ENCODE results near the gene CD1D.
"Not testable (repeated sequence)": the region's sequence is repeated elsewhere in the genome, so short reads cannot be mapped to it uniquely, and the experiment has no call there.

CD1D gene

DNA sequence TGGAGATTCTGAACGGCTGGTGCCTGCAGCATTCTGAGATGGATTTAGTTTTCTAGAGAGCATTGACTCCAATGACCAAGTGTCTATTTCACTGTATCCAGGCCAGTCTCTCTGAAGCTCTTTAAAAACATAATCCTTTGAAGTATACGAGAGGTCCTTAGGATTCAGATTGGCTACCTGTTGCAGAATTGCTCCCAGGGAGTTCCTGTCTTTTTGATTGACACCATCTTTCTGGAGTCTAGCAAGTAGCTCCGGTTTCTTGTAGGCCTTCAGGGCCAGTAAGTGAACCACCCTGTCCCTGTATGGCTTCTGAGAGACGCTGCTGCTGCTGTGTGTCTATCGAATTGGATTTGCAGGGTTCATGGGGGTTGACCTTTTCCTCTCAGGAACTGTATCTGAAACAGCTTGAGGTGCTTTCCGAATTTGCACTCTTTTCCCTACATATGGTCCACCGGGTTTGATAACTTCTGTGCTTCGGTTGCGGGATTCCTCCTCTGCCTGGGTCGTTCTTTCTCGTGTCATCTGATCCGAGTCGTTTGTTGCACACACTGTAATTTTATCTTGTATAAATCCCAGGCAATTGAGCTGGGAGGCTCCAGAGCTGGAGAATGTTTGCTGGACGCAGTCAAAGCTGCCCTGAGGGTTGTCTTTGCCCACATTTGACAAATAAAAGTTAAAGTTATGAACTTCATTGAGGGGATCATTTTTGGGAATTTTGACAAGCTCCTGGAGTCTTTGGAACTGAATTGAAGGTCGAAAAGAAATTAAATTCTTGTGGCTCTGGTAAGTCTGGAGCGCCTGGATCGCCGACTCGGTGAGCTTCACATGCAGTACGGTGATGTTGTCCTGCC lies 3.6 kb upstream of the CD1D start:
- not testable (repeated sequence) for DNase-seq

DNA sequence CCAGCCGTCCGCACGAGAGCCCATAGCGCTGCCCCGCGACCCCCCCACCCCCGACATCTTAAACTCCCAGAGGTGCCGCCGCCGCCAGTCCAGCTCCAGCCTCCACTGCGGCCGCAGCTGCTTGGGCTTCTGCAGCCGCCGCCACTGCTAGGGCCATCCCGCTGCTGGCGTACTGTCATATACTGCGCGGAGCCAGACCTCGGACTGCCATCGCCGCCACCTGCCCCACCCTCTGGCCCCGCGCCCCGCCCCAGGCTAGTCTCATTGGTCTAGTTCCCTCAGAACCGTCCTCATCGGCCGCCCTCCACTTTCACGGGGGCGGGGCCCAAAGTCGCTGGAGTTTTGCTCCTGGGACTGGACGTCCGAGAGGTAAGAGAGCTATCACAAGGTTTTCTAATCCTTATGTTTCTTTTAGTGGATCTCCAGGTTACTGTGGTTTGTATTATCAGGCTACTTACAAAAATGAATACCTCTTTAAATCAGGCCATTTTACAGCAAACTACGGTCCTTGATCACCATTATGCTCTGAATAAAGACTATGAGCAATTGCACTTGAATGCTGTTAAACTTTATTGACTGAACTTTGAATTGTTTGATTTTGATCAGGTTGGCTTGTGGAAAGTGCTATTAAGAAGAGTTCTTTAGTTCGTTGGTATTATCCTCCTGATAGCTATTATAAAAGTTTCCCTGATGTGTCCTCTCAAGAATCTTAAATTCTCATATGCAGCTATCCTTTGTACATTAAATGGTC lies 2.8 kb upstream of the CD1D start:
- peak; percentile 33 for DNase-seq

DNA sequence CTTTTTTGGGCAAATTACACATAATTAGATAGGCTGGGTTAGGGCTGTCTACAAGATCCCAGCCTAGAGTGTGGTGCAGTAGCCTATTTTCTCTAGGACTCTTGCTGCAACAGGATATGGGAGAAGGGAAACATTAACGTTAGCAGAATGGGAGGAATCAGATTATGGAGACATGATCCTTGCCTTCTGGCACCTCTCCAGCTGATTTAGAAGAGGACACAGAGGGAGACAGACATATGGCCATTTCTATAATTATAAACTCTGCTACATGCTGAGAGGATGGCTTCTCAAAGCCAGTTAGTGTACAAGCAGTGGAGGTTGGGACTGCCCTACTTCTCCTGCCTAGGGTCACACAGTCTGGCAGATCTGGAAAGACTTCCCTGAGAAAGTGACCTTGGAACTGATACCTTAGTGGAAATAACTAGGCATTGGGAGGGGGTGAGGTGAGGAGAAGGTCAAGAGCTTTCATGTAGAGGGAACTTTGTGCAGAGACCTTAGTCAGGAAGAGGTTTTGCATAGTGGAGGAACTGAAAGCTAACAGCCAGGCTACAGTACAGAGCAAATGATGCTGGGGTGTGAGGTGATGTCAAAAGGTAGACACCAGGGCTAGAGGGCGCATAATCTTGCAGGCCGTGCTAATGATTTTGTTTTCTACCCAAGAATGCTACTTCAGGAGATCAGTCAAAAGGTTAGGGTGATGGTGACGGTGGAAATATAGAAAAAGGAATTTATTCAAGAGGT lies 1.2 kb upstream of the CD1D start:
- DNase-seq = no peak

DNA sequence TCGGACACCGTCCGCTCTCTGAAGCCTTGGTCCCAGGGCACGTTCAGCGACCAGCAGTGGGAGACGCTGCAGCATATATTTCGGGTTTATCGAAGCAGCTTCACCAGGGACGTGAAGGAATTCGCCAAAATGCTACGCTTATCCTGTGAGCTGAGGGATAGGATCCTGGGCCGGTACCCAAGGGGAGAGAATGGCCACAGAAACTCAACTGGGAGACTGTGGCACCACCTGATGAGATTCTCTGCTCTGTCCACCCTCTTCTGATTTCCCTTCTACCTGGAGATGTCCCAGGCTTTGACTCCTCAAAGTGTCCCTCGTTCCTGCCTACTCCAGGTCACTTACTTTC lies 855 bp downstream of the CD1D start:
- no peak for DNase-seq

DNA sequence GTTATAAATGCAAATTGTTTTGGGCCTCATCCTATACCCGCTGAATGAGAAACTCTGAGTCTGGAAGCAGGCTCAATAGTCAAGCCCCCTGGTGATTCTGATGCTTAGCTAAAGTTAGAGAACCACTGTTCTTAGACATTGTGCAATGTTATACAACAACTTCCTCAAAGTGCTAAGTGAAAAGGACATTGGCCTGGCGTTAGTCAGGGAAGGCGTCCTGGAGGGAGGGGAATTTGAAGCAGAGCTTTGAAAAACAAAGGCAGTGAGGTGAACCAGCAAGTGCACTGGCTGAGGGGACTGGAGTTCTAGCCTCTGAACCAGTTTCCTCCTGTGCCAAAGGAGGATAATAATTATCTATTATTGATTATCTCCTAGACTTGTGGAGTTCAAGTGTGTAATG lies 5.1 kb downstream of the CD1D start:
- no peak for DNase-seq

DNA sequence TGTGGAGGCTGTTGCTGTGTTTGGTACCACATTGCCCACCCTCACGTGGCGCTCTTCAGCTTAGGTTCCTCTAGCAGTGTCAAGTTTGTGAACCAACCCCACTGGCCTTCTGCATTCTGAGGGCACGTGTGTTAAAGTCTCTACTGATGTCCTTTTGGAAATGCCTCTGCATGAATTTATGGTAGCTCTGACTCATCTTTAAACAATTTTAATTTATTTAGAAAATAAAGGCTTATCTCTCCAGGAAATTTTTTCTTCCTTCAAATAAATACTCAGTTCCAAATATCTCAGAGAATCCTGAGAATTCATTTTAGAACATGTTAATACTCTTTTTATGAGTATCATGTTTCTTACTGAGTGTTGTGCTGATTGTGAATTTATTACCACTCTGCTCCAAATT lies 5.5 kb downstream of the CD1D start:
- DNase-seq = no peak

DNA sequence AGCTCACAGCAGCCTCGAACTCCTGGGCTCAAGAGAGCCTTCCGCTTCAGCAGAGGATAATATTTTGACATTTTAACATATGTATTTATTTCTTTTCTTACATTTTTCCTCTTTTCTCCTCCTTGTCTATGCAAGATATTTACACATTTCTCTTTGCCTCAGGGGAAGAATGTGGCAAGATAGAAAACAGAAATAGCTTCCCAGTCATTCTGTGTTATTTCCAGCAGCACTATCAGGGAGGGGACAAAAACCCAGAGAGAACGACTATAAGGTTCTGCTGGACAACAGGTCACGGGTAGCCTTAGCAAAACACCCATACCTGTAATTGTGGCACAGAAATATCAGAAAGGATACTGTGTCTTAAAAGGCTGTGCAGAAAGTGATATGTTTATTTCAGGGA lies 7.9 kb downstream of the CD1D start:
- DNase-seq = no peak

DNA sequence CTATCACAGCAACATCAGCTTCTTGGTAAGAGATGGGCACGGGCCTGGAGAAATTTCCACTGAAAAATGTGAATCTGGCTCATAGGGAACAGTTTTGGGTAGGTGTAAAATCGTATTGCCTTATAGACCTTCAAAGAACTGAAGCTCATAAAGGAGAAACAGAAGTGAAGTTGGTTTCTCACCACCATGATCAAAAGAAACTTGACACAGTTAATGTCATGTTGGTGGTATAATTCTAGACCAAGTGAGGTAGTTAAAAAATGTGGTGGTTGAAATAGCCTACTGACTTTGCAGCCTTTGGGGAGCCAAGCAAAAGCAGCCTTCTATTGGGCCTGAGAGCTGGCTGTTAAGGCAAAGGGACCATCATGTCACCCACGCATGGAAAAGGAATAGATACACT lies 8.9 kb downstream of the CD1D start:
- DNase-seq = no peak

DNA sequence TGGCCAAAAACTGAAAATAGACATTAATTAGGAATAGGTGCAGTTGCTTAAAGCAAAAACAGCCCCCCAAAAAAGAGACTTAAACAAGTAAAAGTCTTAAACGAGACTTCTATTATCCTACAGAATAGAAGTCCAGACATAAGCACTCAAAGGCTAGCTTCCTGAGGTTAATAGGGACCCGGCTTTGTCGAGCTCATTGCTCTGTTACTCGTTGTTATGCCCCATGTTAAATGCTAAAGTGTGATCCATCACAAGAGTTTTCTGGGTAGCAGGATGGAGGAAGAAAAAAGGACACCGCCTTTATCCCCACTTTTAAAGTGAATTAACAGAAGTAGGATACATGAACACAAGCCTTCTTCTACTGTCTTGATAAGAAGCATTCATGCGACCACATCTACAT lies 10.6 kb downstream of the CD1D start:
- no peak for DNase-seq

DNA sequence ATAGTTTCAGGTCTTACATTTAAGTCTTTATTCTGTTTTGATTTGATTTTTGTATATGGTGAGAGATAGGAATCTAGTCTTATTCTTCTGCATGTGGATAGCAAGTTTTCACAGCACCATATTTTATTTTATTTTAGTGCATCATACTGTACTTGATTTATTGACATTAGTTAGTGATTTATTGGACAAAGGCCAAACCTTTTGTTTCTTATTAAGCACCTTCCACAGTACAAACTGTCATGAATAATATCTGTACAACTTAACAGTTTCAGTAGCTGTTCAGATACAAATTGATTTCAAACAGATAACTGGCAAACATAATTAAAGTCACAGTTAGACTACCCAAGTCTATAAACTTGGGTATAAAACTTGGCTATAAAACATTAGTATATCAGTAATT lies 15.8 kb downstream of the CD1D start:
- no peak for DNase-seq

DNA sequence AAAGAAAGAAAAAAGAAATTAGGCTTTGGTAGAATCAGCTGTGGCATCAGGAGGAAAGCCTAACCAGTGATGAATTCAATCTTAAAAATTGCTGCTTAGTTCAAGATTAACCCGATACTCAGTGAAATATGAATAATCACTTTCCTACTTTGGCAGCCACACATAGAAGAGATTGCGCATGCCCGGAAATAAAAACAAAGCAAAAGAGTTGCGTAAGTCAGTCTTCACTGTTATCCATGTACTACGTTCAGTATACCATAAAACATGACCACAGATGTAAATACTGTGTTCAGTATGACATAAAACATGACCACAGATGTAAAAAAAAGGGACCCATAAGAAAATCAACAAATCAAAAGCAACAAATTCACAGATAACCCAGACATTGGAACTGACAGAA lies 19.2 kb downstream of the CD1D start:
- DNase-seq = no peak

DNA sequence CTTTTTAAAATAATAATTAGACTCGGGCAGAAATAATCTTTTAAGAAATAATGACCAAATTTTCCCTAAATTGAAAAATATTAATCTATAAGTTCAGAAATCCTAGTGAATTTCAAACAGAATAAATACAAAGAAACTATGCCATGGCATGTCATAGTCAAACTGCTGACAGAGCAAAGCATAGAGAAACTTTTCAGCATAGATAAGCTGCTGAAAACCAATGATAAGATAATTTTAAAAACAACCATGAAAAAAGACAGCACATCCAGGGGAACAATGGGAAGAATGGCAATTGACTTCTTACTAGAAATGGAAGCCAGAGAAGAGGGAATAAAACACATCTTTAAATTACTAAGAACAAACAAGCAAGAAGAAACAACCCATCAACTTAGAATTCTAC lies 19.8 kb downstream of the CD1D start:
- no peak for DNase-seq

DNA sequence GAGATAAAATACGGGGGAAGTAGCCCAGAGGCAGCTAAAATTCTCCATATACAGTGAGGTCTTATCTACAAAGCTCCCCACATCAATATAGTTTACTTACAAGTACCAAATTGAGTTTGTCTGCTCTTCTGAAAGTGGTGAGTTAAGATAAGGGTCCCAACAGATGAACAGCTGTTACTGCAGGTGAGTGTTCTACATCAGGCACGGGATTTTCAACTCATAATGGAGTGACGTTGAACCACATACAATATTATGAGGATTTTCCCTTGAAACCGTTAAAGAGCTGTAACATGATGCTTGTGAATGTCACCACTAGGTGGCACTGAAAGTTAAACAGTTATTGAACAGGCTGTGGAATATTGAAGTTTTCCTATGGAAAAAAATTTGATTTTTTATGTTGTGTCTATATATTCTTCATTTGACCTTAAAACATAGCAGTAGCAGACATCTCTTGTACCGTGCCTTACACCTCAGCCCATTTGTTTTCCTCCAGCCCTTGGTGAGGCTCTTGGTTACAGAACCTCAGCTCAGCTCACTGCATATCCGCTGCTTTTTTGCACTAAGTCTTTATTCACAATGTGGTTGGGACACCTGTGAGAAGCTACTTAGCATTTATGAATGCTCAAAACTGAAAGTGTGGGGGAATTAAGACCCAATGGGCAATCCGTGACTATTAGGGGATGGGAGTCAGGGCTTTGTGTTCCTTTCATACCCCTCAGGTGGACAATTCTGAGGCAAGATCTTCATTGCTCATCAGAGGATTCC lies 23.2 kb downstream of the CD1D start:
- DNase-seq = peak; percentile 23

DNA sequence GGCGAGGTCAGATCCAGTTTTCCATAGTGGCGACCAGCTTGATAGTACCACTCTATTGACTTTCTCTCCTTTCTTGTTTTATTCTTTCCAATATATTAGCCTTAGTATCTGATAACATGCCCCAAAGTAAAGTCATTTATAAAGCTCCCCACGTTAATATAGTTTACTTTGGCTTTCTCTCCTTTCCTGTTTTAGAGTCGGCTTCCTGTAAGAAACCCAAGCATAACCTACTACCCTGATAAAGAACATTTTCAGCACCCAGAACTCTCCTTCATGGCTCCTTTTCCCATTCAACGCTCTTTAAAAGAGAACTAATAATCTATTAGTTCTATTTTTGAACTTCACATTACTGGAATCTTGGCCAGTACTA lies 23.7 kb downstream of the CD1D start:
- DNase-seq = no peak

DNA sequence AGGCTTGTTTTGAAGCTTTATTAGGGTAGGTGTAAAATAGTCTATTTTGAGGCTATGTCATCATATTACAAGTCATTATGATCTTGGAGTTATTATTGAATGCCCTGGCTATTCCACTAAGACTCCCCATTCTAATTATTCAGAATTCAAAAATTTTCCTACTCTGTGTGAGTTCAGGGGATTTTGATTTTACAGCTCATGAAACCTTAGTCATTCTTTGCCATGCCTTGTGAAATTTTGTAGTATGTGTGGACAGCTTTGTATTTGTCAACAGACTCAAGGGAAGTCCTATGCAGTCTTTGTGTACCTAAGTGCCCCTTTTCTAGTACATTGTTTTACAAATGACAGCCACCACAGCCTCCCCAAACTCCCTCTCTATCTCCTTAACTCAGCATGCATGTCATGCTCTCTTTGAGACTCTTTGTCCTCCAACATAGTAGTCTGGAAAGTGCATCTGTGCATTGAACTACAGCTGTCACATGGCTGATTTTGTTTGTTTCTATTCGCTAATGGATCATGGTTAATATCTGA lies 28.0 kb downstream of the CD1D start:
- no peak for DNase-seq

DNA sequence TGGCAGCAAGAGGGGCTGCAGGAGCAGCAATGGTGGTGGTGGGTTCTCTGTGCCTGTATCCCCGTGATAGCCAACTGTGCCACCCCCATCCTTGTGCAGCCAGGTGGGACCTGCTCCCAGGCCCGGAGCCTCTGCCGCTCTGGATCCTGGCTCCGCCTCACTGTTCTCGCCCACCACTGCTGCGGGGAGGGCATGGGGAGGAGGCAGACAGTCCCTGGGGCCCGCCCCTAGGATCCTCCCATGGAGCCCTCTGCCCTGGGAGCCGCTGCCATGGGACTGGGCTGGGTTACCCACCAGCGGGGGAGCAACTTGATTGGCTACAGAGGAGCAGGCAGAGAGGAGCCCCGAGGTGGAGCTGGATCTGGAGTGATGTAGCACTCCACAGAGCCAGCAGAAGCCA lies 31.6 kb downstream of the CD1D start:
- DNase-seq = no peak

DNA sequence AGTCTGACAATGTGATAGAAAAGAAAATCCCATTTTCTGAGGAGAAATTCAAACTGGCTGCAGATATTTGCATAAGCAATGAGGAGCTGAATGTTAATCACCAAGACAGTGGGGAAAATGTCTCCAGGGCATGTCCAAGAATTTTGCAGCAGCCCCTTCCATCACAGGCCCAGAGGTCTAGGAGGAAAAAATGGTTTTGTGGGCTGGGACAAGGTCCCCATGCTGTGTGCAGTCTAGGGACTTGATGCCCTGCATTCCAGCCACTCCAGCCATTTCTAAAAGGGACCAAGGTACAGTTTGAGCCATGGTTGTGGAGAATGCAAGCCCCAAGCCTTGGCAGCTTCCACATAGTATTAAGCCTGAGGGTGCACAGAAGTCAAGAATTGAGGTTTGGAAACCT lies 42.8 kb downstream of the CD1D start:
- not testable (repeated sequence) for DNase-seq

DNA sequence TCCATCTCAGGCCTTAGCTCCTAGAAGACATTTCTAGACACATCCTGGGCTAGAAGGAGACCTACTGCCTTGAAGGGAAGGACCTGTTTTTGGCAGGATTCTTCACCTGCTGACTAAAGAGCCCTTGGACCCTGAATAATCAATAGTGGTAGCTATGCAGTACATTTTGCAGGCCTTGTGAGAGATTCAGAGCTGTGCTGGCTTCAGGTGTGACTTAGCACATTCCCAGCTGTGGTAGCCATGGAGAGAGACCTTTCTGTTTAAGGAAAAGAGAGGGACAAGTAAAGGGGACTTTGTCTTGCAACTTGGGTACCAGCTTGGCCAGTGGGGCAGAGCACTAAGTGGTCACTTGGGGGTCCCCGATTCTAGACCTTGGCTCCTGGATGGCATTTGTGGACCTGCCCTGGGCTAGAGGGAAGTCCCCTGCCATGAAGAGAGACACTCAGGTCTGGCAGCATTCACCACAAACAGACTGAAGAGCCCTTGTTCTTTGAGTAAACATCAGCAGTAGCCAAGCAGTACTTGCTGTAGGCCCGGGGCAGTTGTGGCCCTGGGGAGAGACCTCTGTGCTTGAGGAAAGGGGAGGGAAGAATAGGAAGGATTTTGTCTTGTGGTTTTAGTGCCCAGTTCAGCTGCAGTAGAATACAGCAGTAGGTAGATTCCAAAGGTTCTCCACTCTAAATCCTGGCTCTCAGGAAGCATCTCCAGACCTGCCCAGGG lies 47.4 kb downstream of the CD1D start:
- no peak for DNase-seq
